Smooth muscle cell (in vitro differentiated cells): ENCODE data around the gene CPT1B. TPM values are rescaled to one million over a fixed set of nuclear protein-coding genes. Genes with fewer than 3 reads are reported as not detected.

Experiments
- DNase-seq: peaks from one replicate; lab custom pipeline; 2025; ENCODE audit not compliant: unreplicated experiment; lab: John Stamatoyannopoulos, UW
- H2AFZ ChIP-seq: fragments of 200-600 bp; sonication (generic); 2 replicates; pipeline ENCODE4 v1.6.0; 2016; ENCODE audit warnings: antibody characterized with exemption, low read depth, mild to moderate bottlenecking
- H3F3A ChIP-seq: fragments of 200-600 bp; sonication (generic); 2 replicates; pipeline ENCODE4 v1.6.0; 2017; ENCODE audit warnings: antibody characterized with exemption, low read depth
- H3K27ac ChIP-seq: fragments of 200-600 bp; sonication (generic); 2 replicates; pipeline ENCODE4 v1.5.1; 2016; ENCODE audit warnings: low read depth, mild to moderate bottlenecking
- H3K27me3 ChIP-seq: fragments of 200-600 bp; sonication (generic); 2 replicates; pipeline ENCODE4 v1.6.1; 2016; ENCODE audit warnings: low read depth, mild to moderate bottlenecking
- H3K36me3 ChIP-seq: fragments of 200-600 bp; sonication (generic); 2 replicates; pipeline ENCODE4 v1.5.1; 2016; ENCODE audit warnings: low read depth
- H3K4me1 ChIP-seq: fragments of 200-600 bp; sonication (generic); 2 replicates; pipeline ENCODE4 v1.5.1; 2016; ENCODE audit warnings: low read depth
- H3K4me2 ChIP-seq: fragments of 200-600 bp; sonication (generic); 2 replicates; pipeline ENCODE4 v1.6.0; 2016; ENCODE audit warnings: mild to moderate bottlenecking
- H3K4me3 ChIP-seq: fragments of 200-600 bp; sonication (generic); 2 replicates; pipeline ENCODE4 v1.5.1; 2016; ENCODE audit warnings: mild to moderate bottlenecking
- H3K79me2 ChIP-seq: fragments of 200-600 bp; sonication (generic); 2 replicates; pipeline ENCODE4 v1.6.0; 2016; ENCODE audit warnings: low read depth, mild to moderate bottlenecking
- H3K9ac ChIP-seq: fragments of 200-600 bp; sonication (generic); 2 replicates; pipeline ENCODE4 v1.6.0; 2016; ENCODE audit warnings: low read depth
- H3K9me3 ChIP-seq: fragments of 200-600 bp; sonication (generic); replicated peaks from 2 replicates; pipeline ENCODE4 v1.5.1; 2016; ENCODE audit warnings: low read depth
- H4K20me1 ChIP-seq: fragments of 200-600 bp; sonication (generic); 2 replicates; pipeline ENCODE4 v1.6.0; 2016; ENCODE audit warnings: low read depth
- WGBS: methylation state at CpG from one replicate; pipeline ENCODE4 v1.1.7; 2016; ENCODE audit warnings: low lambda C conversion rate; 5-methylcytosine and 5-hydroxymethylcytosine counted together
- polyA plus RNA-seq: library from polyadenylated mRNA; unstranded; fragments of >200 nt; fragmentation: Nextera tagmentation; extraction: Ambion mirVana; gene quantifications from 2 replicates; pipeline ENCODE4 v1.2.1, GENCODE V29; 2016
- total RNA-seq: library from RNA; depleted of rRNA; stranded (reverse); fragments of >200 nt; gene quantifications from 2 replicates; pipeline ENCODE4 v1.2.3, GENCODE V29; 2014
- TF ChIP-seq, protein P1 (sequence below): fragments of 200-600 bp; sonication (generic); IDR thresholded peaks from 2 replicates; pipeline ENCODE4 v1.5.1; 2017; ENCODE audit warnings: borderline replicate concordance, mild to moderate bottlenecking, antibody characterized with exemption; ENCODE audit not compliant: insufficient read depth, poor library complexity, severe bottlenecking

The CPT1B gene
- total and polyA plus RNA-seq, 2 experiments from 2014 or later, result 19.3 to 20.7 TPM

DNA sequence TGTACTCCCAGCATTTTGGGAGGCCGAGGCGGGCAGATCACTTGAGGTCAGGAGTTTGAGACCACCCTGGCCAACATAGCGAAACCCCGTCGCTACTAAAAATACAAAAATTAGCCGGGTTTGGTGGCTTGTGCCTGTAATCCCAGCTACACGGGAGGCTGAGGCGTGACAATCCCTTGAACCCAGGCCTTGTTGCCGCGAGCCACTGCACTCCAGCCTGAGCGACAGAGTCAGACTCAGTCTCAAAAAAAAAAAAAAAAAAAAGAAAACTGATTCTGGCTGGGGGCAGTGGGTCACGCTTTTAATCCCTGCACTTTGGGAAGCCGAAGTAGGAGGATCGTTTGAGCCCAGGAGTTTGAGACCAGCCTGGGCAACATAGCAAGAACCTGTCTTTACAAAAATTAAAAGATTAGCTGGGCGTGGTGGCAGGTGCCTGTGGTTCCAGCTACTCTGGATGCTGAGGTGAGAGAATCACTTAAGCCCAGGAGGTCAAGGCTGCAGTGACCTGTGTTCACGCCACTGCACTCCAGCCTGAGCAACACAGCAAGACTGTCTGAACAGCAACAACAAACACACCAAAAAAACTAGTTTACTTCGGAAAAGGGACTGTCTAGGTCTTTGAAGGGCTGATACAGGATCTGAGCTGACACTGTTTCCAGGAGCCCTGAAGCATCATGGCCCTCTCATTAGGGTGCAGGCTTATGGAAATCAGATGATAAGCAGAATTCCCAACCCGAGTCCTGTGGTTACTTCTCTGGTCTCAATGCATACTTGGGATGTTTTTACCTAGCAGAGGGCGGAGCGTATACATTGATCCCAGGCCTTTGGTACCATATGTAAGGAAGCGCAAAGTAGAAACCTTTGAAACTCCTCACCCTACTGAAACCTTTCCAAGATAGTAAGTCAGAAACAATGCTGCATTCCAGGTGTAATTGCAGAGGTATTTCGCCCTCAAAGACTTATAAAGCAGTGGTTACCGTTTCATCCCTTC, 6.2 kb upstream of the CPT1B start:
- TF ChIP-seq, protein P1, sequence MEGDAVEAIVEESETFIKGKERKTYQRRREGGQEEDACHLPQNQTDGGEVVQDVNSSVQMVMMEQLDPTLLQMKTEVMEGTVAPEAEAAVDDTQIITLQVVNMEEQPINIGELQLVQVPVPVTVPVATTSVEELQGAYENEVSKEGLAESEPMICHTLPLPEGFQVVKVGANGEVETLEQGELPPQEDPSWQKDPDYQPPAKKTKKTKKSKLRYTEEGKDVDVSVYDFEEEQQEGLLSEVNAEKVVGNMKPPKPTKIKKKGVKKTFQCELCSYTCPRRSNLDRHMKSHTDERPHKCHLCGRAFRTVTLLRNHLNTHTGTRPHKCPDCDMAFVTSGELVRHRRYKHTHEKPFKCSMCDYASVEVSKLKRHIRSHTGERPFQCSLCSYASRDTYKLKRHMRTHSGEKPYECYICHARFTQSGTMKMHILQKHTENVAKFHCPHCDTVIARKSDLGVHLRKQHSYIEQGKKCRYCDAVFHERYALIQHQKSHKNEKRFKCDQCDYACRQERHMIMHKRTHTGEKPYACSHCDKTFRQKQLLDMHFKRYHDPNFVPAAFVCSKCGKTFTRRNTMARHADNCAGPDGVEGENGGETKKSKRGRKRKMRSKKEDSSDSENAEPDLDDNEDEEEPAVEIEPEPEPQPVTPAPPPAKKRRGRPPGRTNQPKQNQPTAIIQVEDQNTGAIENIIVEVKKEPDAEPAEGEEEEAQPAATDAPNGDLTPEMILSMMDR, result no peak
- Histone ChIP-seq H3K4me3 (no peak overlapping the region), H3K9ac (no peak overlapping the region), H3K27me3 (no peaks in the 10 kb centered on the region), H3K9me3 (no peaks in the 10 kb centered on the region), H3K79me2 (peaks cover 13% of the 10 kb centered on the region), H3F3A (no peaks in the 10 kb centered on the region), H3K4me2 (peak overlapping the region; percentile 92), H3K36me3 (no peaks in the 10 kb centered on the region), H3K27ac (no peak overlapping the region), H2AFZ (no peak overlapping the region), H3K4me1 (peaks cover 6% of the 10 kb centered on the region), H4K20me1 (no peaks in the 10 kb centered on the region)
- 89% methylated on average over 23 of the region's 23 CpGs for WGBS
- DNase-seq, result no peak

DNA sequence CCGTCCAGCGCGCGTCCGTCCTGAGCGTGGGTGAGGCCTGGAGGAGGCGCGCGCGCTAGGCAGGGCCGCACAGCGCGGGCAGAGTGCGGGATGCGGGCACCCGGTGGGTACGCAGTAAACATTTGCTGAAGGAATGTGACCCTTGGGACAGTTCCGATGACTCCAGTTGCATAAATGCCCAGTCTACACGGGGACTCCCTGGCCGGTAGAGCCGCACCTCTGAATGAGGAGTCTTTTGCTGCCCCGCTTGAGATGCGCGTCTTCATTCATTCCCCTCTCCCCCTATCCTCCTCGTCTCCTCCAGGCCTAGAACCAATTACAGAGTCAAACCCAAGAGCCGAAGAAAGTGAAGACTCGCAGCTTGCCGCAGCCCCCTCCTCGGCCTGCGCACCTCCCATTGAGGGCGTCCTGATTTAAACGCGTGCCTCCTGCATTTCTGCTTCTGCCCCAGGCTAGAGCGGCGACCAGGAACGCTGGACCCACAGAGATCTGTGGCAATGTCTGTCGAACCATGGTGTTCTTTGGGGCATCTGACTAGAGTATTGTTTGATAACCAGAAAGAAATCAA, 5.2 kb upstream of the CPT1B start:
- Histone ChIP-seq H4K20me1 (no peaks in the 10 kb centered on the region), H3K27ac (peak overlapping the region; percentile 10), H3K79me2 (peaks cover 13% of the 10 kb centered on the region), H3K36me3 (no peaks in the 10 kb centered on the region), H3K9ac (peak overlapping the region; percentile 61), H3F3A (no peaks in the 10 kb centered on the region), H2AFZ (peak overlapping the region; percentile 68), H3K9me3 (no peaks in the 10 kb centered on the region), H3K4me3 (peak overlapping the region; percentile 93), H3K4me2 (peak overlapping the region; percentile 92), H3K27me3 (no peaks in the 10 kb centered on the region), H3K4me1 (peaks cover 6% of the 10 kb centered on the region)
- 5% methylated on average over 35 of the region's 37 CpGs for WGBS
- TF ChIP-seq, protein P1, result no peak
- DNase-seq, result no peak

DNA sequence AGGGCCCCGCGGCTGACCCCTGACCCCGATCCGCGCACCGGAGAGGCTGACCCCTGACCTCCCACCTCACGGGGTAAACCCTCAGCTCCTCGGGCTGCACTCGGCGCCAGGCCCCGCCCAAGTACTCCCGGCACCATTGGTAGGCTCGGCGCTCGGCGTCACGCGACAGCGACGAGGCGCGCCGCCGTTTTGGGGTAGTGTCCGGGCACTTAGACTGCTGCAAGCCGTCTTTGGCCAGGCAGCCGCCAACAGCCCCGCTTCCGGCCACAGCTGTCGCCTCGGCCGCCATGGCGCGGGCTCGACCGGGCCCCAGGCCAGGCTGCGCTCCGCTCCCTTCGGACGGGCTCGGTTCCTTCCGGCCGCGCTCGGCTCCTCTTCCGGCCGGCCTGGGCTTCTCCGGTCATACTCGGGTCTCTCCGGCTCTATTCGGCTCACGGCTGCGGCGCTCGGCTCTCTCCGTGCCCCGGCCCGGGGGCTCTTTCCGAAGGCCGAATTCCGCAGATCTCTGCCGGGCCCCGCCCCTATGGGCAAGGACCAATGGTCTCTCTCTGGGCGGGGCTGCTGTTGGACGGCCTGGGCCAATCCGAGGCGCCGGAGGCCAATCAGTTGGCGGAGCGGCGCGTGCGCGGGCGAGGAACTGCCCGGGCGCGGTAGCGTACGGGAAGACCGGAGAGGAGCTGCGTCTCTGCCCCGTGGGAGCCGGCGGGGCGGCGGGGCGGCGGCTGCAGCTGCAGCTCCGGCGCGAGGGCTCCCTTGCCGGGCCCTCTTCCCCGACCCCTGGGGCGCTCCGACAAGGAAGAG, 4.5 kb upstream of the CPT1B start, which contains the start of gene CHKB:
Gene CHKB (minus strand): TSS at position 357 of the 801 bp plus-strand sequence. CDS start 68 bp downstream, at position 289.
- TF ChIP-seq, protein P1, result no peak

More for the DNA sequence above, 4.5 kb upstream of the CPT1B start, which contains the start of gene CHKB:
- Histone ChIP-seq H2AFZ (peak within 1 kb of the TSS; percentile 96), H3K27ac (peak within 1 kb of the TSS; percentile 94), H4K20me1 (no peaks in the 10 kb centered on the region), H3K79me2 (peaks cover 13% of the 10 kb centered on the region), H3K27me3 (no peaks in the 10 kb centered on the region), H3K9ac (peak within 1 kb of the TSS; percentile 97), H3K9me3 (no peaks in the 10 kb centered on the region), H3F3A (no peaks in the 10 kb centered on the region), H3K4me2 (peak within 1 kb of the TSS; percentile 96), H3K36me3 (no peaks in the 10 kb centered on the region), H3K4me1 (peaks cover 6% of the 10 kb centered on the region), H3K4me3 (peak within 1 kb of the TSS; percentile 93)
- WGBS, result 1% methylated on average over 79 of the region's 96 CpGs
- DNase-seq, result peak; percentile 93
